PC-3 (cell line): ENCODE results near the gene TTBK1. TPM values are rescaled to one million over a fixed set of nuclear protein-coding genes. Genes with fewer than 3 reads are reported as not detected.

Experiments
- ATAC-seq: fragments of 200-7000 bp; cut with Tn5 transposase; 2 replicates; pipeline ENCODE4 v1.9.1; 2020; ENCODE audit warnings: mild to moderate bottlenecking, moderate library complexity
- BruUV-seq: library from RNA; stranded (reverse); fragments of 400-500 nt; replicated peaks from 2 replicates; lab custom pipeline; 2021; lab: Mats Ljungman, UMichigan
- CTCF ChIA-PET: fragments of 300-600 bp; sonication (Branson Sonifier 250); formaldehyde crosslinking; loops from one replicate; lab custom pipeline; 2022; ENCODE audit warnings: antibody characterized with exemption; lab: Charles Lee
- POLR2A ChIA-PET: fragments of 300-600 bp; sonication (Branson Sonifier 250); formaldehyde crosslinking; loops from one replicate; lab custom pipeline; 2022; ENCODE audit warnings: antibody characterized with exemption; ENCODE audit not compliant: unreplicated experiment; lab: Charles Lee
- DNase-seq: peaks from one replicate; pipeline ENCODE4 v3.0.0-alpha.2; 2015
- H2AFZ ChIP-seq: fragments of 300-600 bp; sonication (generic); 2 replicates; pipeline ENCODE4 v1.6.0; 2016; ENCODE audit warnings: antibody characterized with exemption, low read length
- H3F3A ChIP-seq: fragments of 300-600 bp; sonication (generic); one replicate; pipeline ENCODE4 v1.6.0; 2017; ENCODE audit warnings: antibody characterized with exemption, low read length, control low read depth, mild to moderate bottlenecking; ENCODE audit not compliant: unreplicated experiment
- H3K27ac ChIP-seq: fragments of 300-600 bp; sonication (generic); 2 replicates; pipeline ENCODE4 v1.5.1; 2016; ENCODE audit warnings: mild to moderate bottlenecking, low read length
- H3K27me3 ChIP-seq: fragments of 300-600 bp; sonication (generic); 2 replicates; pipeline ENCODE4 v1.6.1; 2016; ENCODE audit warnings: low read length, mixed read lengths
- H3K36me3 ChIP-seq: fragments of 300-600 bp; sonication (generic); 2 replicates; pipeline ENCODE4 v1.6.1; 2016; ENCODE audit warnings: low read depth, mixed run types, low read length, mixed read lengths
- H3K4me1 ChIP-seq: fragments of 300-600 bp; sonication (generic); 2 replicates; pipeline ENCODE4 v1.5.1; 2016; ENCODE audit warnings: low read length; ENCODE audit not compliant: insufficient read depth
- H3K4me2 ChIP-seq: fragments of 300-600 bp; sonication (generic); 2 replicates; pipeline ENCODE4 v1.6.0; 2016; ENCODE audit warnings: low read length
- H3K4me3 ChIP-seq: fragments of 300-600 bp; sonication (generic); 2 replicates; pipeline ENCODE4 v1.5.1; 2016; ENCODE audit warnings: mild to moderate bottlenecking, low read length, mixed read lengths
- H3K79me2 ChIP-seq: fragments of 300-600 bp; sonication (generic); 2 replicates; pipeline ENCODE4 v1.6.1; 2017; ENCODE audit warnings: low read length, mixed read lengths
- H3K9ac ChIP-seq: fragments of 300-600 bp; sonication (generic); 2 replicates; pipeline ENCODE4 v1.6.0; 2016; ENCODE audit warnings: mild to moderate bottlenecking, low read length
- H3K9me2 ChIP-seq: fragments of 300-600 bp; sonication (generic); replicated peaks from 2 replicates; pipeline ENCODE4 v1.6.1; 2016; ENCODE audit warnings: mixed run types, low read length, mixed read lengths
- H3K9me3 ChIP-seq: fragments of 300-600 bp; sonication (generic); 2 replicates; pipeline ENCODE4 v1.6.1; 2016; ENCODE audit warnings: low read length, mixed read lengths
- H4K20me1 ChIP-seq: fragments of 300-600 bp; sonication (generic); 2 replicates; pipeline ENCODE4 v1.6.1; 2016; ENCODE audit warnings: low read length, mixed read lengths
- EZH2 ChIP-seq: fragments of 300-600 bp; sonication (generic); IDR thresholded peaks from one replicate; pipeline ENCODE4 v1.6.1; 2017; ENCODE audit warnings: antibody characterized with exemption, mild to moderate bottlenecking, low read length; ENCODE audit not compliant: unreplicated experiment
- EZH2phosphoT487 ChIP-seq: fragments of 300-600 bp; sonication (generic); IDR thresholded peaks from 2 replicates; pipeline ENCODE4 v1.6.1; 2018; ENCODE audit warnings: mild to moderate bottlenecking, antibody characterized with exemption, low read length, borderline replicate concordance
- intact Hi-C: fragments of 100-400 bp; cut with micrococcal nuclease; formaldehyde crosslinking; loops from 2 replicates; pipeline ENCODE4 v1.9.0; 2023
- total RNA-seq: library from RNA; depleted of rRNA; stranded (reverse); fragments of >200 nt; gene quantifications from 2 replicates; pipeline ENCODE4 v1.2.3, GENCODE V29; 2014
- TF ChIP-seq, protein P1 (sequence below): fragments of 300-600 bp; sonication (generic); conservative IDR thresholded peaks from 2 replicates; pipeline ENCODE4 v1.5.1; 2017; ENCODE audit warnings: antibody characterized with exemption, low read depth, mild to moderate bottlenecking, low read length

The TTBK1 gene
- total RNA-seq, 1 experiment from 2014 or later, result not detected

DNA sequence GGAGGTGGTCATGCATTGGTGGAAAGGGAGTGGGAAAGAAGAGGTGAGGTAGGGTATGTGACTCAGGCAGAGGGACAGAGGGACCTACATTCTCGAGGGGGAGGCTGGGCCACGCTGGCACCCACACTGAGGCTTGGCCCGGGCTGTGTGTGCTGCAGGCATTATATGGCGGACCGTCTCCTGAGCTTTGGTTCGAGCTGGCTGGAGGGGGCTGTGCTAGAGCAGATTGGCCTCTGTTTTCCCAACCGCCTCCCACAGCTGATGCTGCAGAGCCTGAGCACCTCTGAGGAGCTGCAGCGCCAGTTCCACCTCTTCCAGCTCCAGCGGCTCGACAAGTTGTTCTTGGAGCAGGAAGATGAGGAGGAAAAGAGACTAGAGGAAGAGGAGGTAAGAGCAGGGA lies 37.4 kb upstream of the TTBK1 start:
- H3K9ac ChIP-seq, result no peak overlapping the region
- no peaks in the 10 kb centered on the region for H3K9me2 ChIP-seq
- DNase-seq, result no peak
- H3F3A ChIP-seq, result no peaks in the 10 kb centered on the region
- TF ChIP-seq EZH2phosphoT487 (no peak), EZH2 (no peak)
- TF ChIP-seq, protein P1, sequence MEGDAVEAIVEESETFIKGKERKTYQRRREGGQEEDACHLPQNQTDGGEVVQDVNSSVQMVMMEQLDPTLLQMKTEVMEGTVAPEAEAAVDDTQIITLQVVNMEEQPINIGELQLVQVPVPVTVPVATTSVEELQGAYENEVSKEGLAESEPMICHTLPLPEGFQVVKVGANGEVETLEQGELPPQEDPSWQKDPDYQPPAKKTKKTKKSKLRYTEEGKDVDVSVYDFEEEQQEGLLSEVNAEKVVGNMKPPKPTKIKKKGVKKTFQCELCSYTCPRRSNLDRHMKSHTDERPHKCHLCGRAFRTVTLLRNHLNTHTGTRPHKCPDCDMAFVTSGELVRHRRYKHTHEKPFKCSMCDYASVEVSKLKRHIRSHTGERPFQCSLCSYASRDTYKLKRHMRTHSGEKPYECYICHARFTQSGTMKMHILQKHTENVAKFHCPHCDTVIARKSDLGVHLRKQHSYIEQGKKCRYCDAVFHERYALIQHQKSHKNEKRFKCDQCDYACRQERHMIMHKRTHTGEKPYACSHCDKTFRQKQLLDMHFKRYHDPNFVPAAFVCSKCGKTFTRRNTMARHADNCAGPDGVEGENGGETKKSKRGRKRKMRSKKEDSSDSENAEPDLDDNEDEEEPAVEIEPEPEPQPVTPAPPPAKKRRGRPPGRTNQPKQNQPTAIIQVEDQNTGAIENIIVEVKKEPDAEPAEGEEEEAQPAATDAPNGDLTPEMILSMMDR, result no peak
- POLR2A ChIA-PET, result no interaction called here
- no peak overlapping the region for H3K4me3 ChIP-seq
- H4K20me1 ChIP-seq, result no peaks in the 10 kb centered on the region
- H3K9me3 ChIP-seq, result no peaks in the 10 kb centered on the region
- intact Hi-C loops, result no loop called here
- peaks cover 2% of the 10 kb centered on the region; the same call in 1 of the 2 replicates for H3K4me1 ChIP-seq
- H3K27me3 ChIP-seq, result no peaks in the 10 kb centered on the region
- no TSS peak for BruUV-seq
- H2AFZ ChIP-seq, result no peak overlapping the region
- H3K27ac ChIP-seq, result no peak overlapping the region
- no peak overlapping the region for H3K4me2 ChIP-seq
- no peak for ATAC-seq
- no peaks in the 10 kb centered on the region for H3K79me2 ChIP-seq
- H3K36me3 ChIP-seq, result no peaks in the 10 kb centered on the region
- CTCF ChIA-PET, result no interaction called here

DNA sequence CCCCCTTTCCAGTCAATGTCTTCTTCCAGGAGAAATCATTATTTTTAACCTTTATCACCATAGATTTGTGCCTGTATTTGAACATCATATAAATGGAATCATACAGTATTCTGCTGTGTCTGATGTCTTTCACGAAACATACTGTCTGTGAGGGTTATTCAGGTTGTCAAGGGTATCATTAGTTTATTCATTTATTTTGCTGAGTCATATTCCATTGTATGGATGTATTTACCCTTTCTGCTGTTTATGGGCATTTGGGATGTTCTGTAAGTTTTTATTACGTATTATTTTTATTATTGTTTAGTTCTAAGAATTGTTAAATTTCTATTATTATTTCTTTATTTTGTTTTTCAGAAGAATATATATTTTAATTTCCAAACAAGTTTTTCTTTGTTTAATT lies 36.0 kb upstream of the TTBK1 start:
- TF ChIP-seq, protein P1, result no peak
- TF ChIP-seq EZH2, result no peak
- TF ChIP-seq EZH2phosphoT487, result no peak
- ChIA-PET CTCF (no interaction called here), POLR2A (no interaction called here)
- no peaks in the 10 kb centered on the region for H4K20me1 ChIP-seq
- H3K27ac ChIP-seq, result no peak overlapping the region
- BruUV-seq, result no TSS peak
- intact Hi-C loops, result no loop called here
- no peak for DNase-seq
- ATAC-seq, result peak; percentile 27; the same call in 1 of the 2 replicates
- no peaks in the 10 kb centered on the region for H3K9me3 ChIP-seq
- H3K4me3 ChIP-seq, result no peak overlapping the region
- H3K36me3 ChIP-seq, result no peaks in the 10 kb centered on the region
- H3K9ac ChIP-seq, result no peak overlapping the region
- no peak overlapping the region for H2AFZ ChIP-seq
- peaks cover 7% of the 10 kb centered on the region; the same call in 1 of the 2 replicates for H3K4me1 ChIP-seq
- no peaks in the 10 kb centered on the region for H3F3A ChIP-seq
- H3K79me2 ChIP-seq, result no peaks in the 10 kb centered on the region
- H3K27me3 ChIP-seq, result no peaks in the 10 kb centered on the region
- no peaks in the 10 kb centered on the region for H3K9me2 ChIP-seq
- H3K4me2 ChIP-seq, result no peak overlapping the region

DNA sequence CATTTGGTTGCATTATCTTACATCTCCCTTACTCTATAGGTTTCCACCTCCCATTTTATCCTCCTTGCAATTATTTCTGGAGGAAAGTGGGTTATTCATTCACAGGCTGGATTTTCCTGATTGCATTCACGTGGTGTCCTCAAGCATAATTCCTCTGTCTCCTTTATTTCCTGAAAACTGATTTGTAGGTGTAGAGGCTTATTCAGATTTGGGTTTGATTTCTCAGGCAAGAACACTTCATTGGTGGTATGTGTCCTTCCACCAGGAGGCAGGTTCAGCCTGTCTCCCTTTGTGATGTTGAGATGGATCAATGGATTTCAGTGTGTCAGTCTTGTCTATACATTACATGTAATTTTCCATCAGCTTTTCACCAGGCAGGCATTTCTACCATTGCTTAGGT lies 31.3 kb upstream of the TTBK1 start:
- Histone ChIP-seq H3K27ac (no peak overlapping the region), H3K27me3 (no peaks in the 10 kb centered on the region), H2AFZ (no peak overlapping the region), H3F3A (no peaks in the 10 kb centered on the region), H3K4me3 (no peak overlapping the region), H4K20me1 (no peaks in the 10 kb centered on the region), H3K36me3 (no peaks in the 10 kb centered on the region), H3K4me1 (peaks cover 7% of the 10 kb centered on the region; the same call in 1 of the 2 replicates), H3K9me2 (no peaks in the 10 kb centered on the region), H3K4me2 (no peak overlapping the region), H3K79me2 (no peaks in the 10 kb centered on the region), H3K9ac (no peak overlapping the region), H3K9me3 (no peaks in the 10 kb centered on the region)
- ChIA-PET CTCF (no interaction called here), POLR2A (no interaction called here)
- BruUV-seq, result no TSS peak
- ATAC-seq, result no peak
- TF ChIP-seq EZH2phosphoT487, result no peak
- TF ChIP-seq, protein P1, result peak; percentile 29; the same call in 1 of the 2 replicates
- no peak for DNase-seq
- intact Hi-C loops, result no loop called here
